ENCODE measurements around the gene EPC1.
"Not testable (repeated sequence)": the region's sequence is repeated elsewhere in the genome, so short reads cannot be mapped to it uniquely, and the experiment has no call there.

EPC1 gene

GRCh38 chr10:32367793-32368453, 21.0 kb upstream of the EPC1 start:
- FAIRE-seq, result peak; percentile 95

- no peak for FAIRE-seq
These were observed 19.6 kb upstream of the EPC1 start for GRCh38 chr10:32366588-32366987.

GRCh38 chr10:32366111-32366510, 19.2 kb upstream of the EPC1 start:
- peak; percentile 13 for FAIRE-seq

GRCh38 chr10:32365404-32365803, 18.4 kb upstream of the EPC1 start:
- FAIRE-seq, result not testable (repeated sequence)

- no peak for FAIRE-seq
These were observed 15.6 kb upstream of the EPC1 start for GRCh38 chr10:32362571-32362970.

GRCh38 chr10:32360884-32361283, 13.9 kb upstream of the EPC1 start:
- peak; percentile 94 for FAIRE-seq

- no peak for FAIRE-seq
These were observed 13.3 kb upstream of the EPC1 start for GRCh38 chr10:32360241-32360640.

- no peak for FAIRE-seq
These were observed 10.2 kb upstream of the EPC1 start for GRCh38 chr10:32357056-32357735.

- FAIRE-seq, result not testable (repeated sequence)
These were observed 7.7 kb upstream of the EPC1 start for GRCh38 chr10:32354690-32355089.

- no peak for FAIRE-seq
These were observed 3.9 kb upstream of the EPC1 start for GRCh38 chr10:32350811-32351350.

GRCh38 chr10:32349968-32350738, 3.2 kb upstream of the EPC1 start:
- FAIRE-seq, result no peak

GRCh38 chr10:32349199-32349585, 2.2 kb upstream of the EPC1 start:
- FAIRE-seq, result no peak

GRCh38 chr10:32348297-32349198, 1.6 kb upstream of the EPC1 start:
- no peak for FAIRE-seq

GRCh38 chr10:32347363-32348022, 535 bp upstream of the EPC1 start:
- FAIRE-seq, result no peak

GRCh38 chr10:32346134-32346550, 816 bp downstream of the EPC1 start:
- no peak for FAIRE-seq

GRCh38 chr10:32341596-32341995, 5.4 kb downstream of the EPC1 start:
- FAIRE-seq, result no peak

- no peak for FAIRE-seq
These were observed 6.3 kb downstream of the EPC1 start for GRCh38 chr10:32340596-32341180.

- no peak for FAIRE-seq
These were observed 8.7 kb downstream of the EPC1 start for GRCh38 chr10:32338262-32338661.

- no peak for FAIRE-seq
These were observed 9.6 kb downstream of the EPC1 start for GRCh38 chr10:32337350-32337749.

- FAIRE-seq, result no peak
These were observed 13.1 kb downstream of the EPC1 start for GRCh38 chr10:32333849-32334248.

GRCh38 chr10:32332299-32332750, 14.6 kb downstream of the EPC1 start:
- FAIRE-seq, result no peak

All from islet of Langerhans (tissue), 1 donor.